GM12865 (cell line): ENCODE results near the gene DGAT2.

Experiments used
- DNase-seq: peaks from one replicate; pipeline ENCODE4 v3.0.0; 2010; ENCODE audit warnings: low read depth
- H3K4me3 ChIP-seq: 2 replicates; pipeline ENCODE4 v1.5.1; 2011; ENCODE audit warnings: mild to moderate bottlenecking, low read depth, low read length, control low read depth
- TF ChIP-seq, protein P1 (sequence below): IDR thresholded peaks from 2 replicates; pipeline ENCODE4 v1.5.1; 2011; ENCODE audit warnings: low read length, control low read depth, low read depth, inconsistent platforms; ENCODE audit not compliant: insufficient read depth; ENCODE audit errors: missing control alignments

Gene DGAT2

DNA sequence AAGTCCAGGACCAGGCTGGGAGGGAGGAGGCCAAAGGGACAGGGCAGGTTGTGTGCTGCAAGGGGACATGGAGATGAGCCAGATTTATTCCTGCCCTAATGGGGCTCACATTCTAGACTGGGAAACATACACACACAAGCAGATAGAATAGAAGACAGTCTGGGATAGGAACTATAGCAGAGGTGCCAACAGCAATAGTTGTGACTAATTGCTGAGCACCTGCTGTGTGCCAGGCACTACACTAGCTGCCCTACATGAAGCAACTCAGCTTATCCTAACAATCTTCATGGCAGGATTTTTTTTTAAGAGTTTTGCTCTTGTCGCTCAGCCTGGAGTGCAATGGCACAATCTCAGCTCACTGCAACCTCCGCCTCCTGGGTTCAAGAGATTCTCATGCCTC is 39.6 kb upstream of the DGAT2 start:
- no peak for DNase-seq
- H3K4me3 ChIP-seq = no peak overlapping the region
- TF ChIP-seq, protein P1, sequence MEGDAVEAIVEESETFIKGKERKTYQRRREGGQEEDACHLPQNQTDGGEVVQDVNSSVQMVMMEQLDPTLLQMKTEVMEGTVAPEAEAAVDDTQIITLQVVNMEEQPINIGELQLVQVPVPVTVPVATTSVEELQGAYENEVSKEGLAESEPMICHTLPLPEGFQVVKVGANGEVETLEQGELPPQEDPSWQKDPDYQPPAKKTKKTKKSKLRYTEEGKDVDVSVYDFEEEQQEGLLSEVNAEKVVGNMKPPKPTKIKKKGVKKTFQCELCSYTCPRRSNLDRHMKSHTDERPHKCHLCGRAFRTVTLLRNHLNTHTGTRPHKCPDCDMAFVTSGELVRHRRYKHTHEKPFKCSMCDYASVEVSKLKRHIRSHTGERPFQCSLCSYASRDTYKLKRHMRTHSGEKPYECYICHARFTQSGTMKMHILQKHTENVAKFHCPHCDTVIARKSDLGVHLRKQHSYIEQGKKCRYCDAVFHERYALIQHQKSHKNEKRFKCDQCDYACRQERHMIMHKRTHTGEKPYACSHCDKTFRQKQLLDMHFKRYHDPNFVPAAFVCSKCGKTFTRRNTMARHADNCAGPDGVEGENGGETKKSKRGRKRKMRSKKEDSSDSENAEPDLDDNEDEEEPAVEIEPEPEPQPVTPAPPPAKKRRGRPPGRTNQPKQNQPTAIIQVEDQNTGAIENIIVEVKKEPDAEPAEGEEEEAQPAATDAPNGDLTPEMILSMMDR = no peak

DNA sequence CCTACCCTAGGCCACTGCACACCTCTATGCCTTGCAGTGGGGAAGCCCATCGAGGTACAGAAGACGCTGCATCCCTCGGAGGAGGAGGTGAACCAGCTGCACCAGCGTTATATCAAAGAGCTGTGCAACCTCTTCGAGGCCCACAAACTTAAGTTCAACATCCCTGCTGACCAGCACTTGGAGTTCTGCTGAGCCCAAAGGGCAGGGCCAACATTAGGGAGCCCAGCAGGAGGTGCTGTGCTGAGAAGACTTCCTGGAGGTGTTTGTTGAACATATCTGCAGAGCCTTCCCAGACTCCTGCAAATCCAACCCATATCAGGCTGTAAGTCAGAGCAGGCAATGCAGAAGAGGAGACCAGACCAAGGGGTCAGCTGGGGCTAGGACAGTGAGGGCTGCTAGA is 37.5 kb upstream of the DGAT2 start:
- H3K4me3 ChIP-seq = no peak overlapping the region
- TF ChIP-seq, protein P1 = no peak
- no peak for DNase-seq

DNA sequence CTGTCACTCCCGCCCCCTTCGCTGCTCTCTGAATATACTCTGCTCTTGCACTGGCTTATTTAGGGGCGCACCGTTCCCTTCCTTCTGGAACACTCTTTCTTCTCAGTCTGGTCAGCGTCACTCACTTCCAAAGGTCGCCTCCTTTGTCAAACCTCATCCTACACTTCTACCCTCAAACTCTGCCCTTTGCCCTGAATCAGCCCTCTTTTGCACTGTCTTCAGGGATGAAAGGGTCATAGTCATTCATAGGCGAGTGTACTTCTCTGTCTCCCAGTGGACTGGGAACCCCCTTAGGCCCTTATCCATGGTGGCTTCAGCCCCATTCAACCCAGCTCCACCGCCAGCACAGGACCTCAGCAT is 35.5 kb upstream of the DGAT2 start:
- H3K4me3 ChIP-seq = no peak overlapping the region
- DNase-seq = no peak
- TF ChIP-seq, protein P1 = no peak

DNA sequence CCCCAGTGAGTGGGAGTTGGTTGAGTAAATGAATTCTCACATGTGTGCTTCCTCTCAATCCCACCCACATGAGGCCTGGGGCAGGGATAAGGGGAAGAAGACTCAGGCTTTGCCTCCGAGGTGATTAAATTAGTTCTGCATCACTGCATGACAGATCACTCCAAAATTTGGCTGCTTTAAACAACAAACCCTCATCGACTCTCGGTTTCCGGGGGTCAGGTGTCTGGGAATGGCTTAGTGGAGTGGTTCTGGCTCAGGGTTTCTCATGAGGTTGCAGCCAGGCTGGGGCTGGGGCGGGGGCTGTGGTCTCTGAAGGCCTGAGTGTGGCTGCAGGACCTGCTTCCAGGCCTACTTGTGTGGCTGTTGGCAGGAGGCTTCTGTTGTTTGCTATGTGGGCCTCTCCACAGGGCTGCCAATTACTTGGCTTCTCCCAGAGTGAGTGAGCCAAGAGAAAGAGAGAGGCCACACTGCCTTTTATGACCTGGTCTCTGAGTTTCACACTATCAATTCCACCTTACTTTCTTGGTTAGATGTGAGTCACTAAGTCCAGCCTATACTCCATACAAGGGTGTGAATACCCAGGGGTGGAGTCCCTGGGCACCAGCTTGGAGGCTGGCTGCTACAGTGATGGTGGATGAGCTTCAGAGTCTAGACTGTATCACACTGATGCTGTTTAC is 35.0 kb upstream of the DGAT2 start:
- no peak overlapping the region for H3K4me3 ChIP-seq
- DNase-seq = peak; percentile 17
- TF ChIP-seq, protein P1 = no peak

DNA sequence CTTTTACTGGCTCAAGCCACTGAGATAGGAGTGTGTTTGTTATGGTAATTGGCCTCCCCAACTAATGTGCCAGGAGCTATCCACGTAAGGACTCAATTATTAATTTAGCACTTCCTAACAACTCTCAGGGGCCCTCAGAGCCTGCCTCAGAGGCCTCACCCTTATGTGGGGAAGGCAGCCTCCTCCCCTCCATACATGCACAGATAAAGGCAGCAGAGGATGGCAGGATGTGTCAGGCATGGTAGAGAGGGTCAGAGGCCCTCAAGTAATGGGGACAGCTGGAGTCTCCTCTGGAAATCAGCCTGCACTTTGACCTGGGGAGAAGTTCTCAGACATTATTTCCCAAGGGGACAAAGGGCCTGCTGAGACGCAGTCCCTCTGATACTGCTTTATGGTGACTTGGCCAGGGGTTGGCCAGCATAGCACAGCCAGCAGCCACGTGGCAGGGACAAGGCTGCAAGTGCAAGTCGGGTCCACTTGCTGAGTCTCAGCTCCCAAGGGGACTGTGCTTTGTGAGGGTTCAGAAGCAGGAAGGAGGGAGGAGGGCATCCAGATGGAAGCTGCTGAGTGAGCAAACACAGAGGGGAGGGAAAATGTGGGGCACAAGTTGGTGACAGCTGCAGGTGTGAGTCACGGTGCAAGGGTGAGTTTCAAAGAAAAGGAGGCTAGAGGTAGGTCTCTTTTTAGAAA is 33.9 kb upstream of the DGAT2 start:
- DNase-seq = no peak
- TF ChIP-seq, protein P1 = no peak
- no peak overlapping the region for H3K4me3 ChIP-seq

DNA sequence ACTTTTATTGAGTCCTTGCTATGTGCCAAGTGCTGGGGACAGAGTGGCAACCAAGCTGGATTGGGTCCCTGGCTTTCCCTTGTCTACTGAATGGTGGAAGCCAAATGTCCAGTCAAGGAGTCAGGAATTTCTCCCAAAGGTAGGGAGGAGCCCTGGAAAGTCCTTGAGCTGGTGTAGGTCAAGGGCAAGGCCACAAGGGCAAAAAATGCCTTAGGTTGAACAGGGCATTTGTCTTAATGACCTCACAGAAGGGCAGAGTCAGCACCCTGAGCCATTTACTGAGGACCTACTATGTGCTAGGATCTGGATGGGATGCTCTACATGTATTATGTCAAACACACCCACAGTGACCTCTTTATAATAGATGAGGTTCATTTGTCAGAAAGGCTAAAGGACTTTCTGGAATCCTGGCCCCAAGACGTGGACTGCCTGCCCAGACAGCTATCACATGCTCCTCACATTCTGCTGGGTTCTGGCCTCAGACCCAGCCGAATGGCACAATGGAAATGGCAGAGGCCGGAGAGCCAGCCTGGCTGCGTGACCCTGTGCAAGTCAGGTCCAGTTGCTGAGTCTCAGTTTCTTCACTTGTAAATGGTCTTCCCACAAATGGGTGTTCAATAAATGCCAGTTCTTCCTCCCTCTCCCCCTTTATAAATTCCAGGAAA is 33.3 kb upstream of the DGAT2 start:
- DNase-seq = no peak
- TF ChIP-seq, protein P1 = no peak
- no peak overlapping the region for H3K4me3 ChIP-seq

DNA sequence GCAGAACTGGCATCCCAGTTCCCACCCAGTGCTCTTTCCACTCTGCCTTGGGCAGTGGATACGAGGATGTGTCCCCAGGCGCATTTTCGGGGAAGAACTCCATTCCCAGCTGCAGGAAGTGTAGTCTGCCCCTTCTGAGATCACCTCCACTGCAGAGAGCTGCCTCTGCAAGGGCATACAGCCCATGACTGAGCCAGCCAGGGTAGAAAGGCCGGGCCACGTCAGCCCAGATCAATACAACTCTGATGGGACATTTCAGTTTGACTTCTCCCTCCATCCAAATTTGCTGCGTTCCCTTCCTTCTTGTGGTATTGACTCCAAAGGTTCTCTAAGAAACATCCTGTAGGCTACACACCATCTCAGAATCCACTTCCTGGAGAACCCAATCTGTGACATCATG is 31.3 kb upstream of the DGAT2 start:
- H3K4me3 ChIP-seq = no peak overlapping the region
- TF ChIP-seq, protein P1 = no peak
- no peak for DNase-seq
